IPS-11a (cell line): ENCODE data around the gene CNTNAP2.
A peak's percentile ranks its signal among the peaks of the same experiment; 100 is the strongest.

Experiments used
- H3K4me3 ChIP-seq: one replicate; pipeline ENCODE4 v1.5.1; 2013; ENCODE audit warnings: low read depth, low read length, control low read depth

The CNTNAP2 gene

GRCh38 chr7:146116521-146117222 lies at the start of gene CNTNAP2:
TSS of gene CNTNAP2 (plus strand) at chr7:146116801. CDS start at chr7:146116877, 76 bp downstream.
- peak within 1 kb of the TSS; percentile 60 for H3K4me3 ChIP-seq

- H3K4me3 ChIP-seq = no peak overlapping the region
These were observed 48.7 kb upstream of the CNTNAP2 start for GRCh38 chr7:146067880-146068279.

- no peak overlapping the region for H3K4me3 ChIP-seq
These were observed 42.3 kb upstream of the CNTNAP2 start for GRCh38 chr7:146074195-146074765.

GRCh38 chr7:146076344-146076743 lies 40.3 kb upstream of the CNTNAP2 start:
- no peak overlapping the region for H3K4me3 ChIP-seq

- no peak overlapping the region for H3K4me3 ChIP-seq
These were observed 32.5 kb upstream of the CNTNAP2 start for GRCh38 chr7:146084086-146084485.

GRCh38 chr7:146090023-146090645 lies 26.5 kb upstream of the CNTNAP2 start:
- no peak overlapping the region for H3K4me3 ChIP-seq

GRCh38 chr7:146094356-146094755 lies 22.2 kb upstream of the CNTNAP2 start:
- no peak overlapping the region for H3K4me3 ChIP-seq

- H3K4me3 ChIP-seq = no peak overlapping the region
These were observed 19.6 kb upstream of the CNTNAP2 start for GRCh38 chr7:146096994-146097393.

- no peak overlapping the region for H3K4me3 ChIP-seq
These were observed 10.3 kb upstream of the CNTNAP2 start for GRCh38 chr7:146106319-146106718.

GRCh38 chr7:146112755-146113154 lies 3.8 kb upstream of the CNTNAP2 start:
- no peak overlapping the region for H3K4me3 ChIP-seq

GRCh38 chr7:146115548-146115850 lies 1.1 kb upstream of the CNTNAP2 start:
- H3K4me3 ChIP-seq = peak overlapping the region; percentile 60

- H3K4me3 ChIP-seq = peak overlapping the region; percentile 60
These were observed 615 bp upstream of the CNTNAP2 start for GRCh38 chr7:146115851-146116520.

GRCh38 chr7:146117576-146117975 lies 975 bp downstream of the CNTNAP2 start:
- no peak overlapping the region for H3K4me3 ChIP-seq

- no peak overlapping the region for H3K4me3 ChIP-seq
These were observed 2.4 kb downstream of the CNTNAP2 start for GRCh38 chr7:146119002-146119401.

- no peak overlapping the region for H3K4me3 ChIP-seq
These were observed 7.1 kb downstream of the CNTNAP2 start for GRCh38 chr7:146123715-146124114.

- H3K4me3 ChIP-seq = no peak overlapping the region
These were observed 10.3 kb downstream of the CNTNAP2 start for GRCh38 chr7:146126767-146127509.

GRCh38 chr7:146129296-146129695 lies 12.7 kb downstream of the CNTNAP2 start:
- no peak overlapping the region for H3K4me3 ChIP-seq

GRCh38 chr7:146129997-146130396 lies 13.4 kb downstream of the CNTNAP2 start:
- H3K4me3 ChIP-seq = no peak overlapping the region

GRCh38 chr7:146131701-146132100 lies 15.1 kb downstream of the CNTNAP2 start:
- no peak overlapping the region for H3K4me3 ChIP-seq

- no peak overlapping the region for H3K4me3 ChIP-seq
These were observed 19.8 kb downstream of the CNTNAP2 start for GRCh38 chr7:146136357-146136875.

- no peak overlapping the region for H3K4me3 ChIP-seq
These were observed 22.3 kb downstream of the CNTNAP2 start for GRCh38 chr7:146138926-146139325.
